NCI-H1694 (cell line): ENCODE data around the gene IL20RA.
A peak's percentile ranks its signal among the peaks of the same experiment; 100 is the strongest.
"Not testable (repeated sequence)": the region's sequence is repeated elsewhere in the genome, so short reads cannot be mapped to it uniquely, and the experiment has no call there.

ENCODE experiments used
- DNase-seq: peaks from one replicate; lab custom pipeline; 2025; lab: John Stamatoyannopoulos, UW

Gene IL20RA

DNA sequence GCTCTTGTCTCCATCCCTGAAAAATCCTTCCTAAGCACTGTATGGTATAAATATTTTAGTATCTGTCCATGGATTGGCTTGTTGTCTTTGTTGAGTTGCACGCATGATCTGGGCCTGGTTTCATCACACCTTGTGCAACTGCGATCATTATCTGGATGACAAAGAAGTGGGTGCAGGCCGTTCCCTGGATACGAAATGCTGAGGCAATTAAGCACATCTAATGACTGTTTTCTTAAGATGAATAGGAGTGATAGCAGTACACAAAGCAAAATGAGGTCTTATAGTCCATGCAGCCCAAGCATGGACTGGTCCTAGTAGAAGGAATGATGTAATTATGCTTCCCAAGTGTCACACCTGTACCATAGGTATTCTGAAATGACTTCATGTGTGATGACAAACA lies 74.8 kb downstream of the IL20RA start:
- no peak for DNase-seq

DNA sequence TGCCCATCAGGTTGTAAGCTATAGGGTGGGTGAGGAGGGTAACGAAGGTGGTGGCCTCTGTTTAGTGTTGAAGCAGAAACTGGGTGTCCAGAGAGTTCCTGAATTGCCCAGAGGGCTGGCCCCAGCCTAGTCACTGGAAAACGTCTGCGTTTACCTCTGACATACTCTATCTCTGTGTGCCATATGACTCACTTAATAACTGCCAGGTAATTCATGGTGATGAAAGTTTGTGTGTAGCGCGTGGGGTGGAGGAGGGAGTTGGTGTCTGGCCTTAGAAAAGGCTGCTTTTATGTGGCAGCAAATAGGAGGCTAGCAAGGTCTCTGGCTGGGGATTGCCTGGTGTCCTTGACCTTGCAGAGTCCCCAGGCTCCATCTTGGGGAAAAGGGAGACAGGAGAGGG lies 75.3 kb downstream of the IL20RA start:
- DNase-seq: no peak

DNA sequence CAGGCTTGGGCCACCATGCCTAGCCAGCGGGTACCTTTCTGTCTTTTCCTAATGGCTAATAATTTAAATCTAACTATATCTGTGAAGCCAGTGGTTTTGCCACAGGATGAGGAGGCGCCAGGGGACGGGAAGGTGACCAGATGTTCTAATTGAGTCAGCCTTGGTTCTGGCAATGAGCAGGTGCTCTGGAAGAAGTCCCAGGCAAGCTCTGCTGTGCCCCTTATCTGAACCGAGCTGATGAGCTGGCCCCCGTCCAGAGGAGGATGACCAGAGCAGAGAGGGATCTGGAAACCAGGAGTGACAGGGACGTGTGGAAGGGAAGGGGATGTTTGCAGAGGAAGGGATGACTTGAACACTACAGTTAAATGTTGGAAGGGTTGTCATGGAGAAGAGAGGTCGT lies 75.9 kb downstream of the IL20RA start:
- no peak for DNase-seq

DNA sequence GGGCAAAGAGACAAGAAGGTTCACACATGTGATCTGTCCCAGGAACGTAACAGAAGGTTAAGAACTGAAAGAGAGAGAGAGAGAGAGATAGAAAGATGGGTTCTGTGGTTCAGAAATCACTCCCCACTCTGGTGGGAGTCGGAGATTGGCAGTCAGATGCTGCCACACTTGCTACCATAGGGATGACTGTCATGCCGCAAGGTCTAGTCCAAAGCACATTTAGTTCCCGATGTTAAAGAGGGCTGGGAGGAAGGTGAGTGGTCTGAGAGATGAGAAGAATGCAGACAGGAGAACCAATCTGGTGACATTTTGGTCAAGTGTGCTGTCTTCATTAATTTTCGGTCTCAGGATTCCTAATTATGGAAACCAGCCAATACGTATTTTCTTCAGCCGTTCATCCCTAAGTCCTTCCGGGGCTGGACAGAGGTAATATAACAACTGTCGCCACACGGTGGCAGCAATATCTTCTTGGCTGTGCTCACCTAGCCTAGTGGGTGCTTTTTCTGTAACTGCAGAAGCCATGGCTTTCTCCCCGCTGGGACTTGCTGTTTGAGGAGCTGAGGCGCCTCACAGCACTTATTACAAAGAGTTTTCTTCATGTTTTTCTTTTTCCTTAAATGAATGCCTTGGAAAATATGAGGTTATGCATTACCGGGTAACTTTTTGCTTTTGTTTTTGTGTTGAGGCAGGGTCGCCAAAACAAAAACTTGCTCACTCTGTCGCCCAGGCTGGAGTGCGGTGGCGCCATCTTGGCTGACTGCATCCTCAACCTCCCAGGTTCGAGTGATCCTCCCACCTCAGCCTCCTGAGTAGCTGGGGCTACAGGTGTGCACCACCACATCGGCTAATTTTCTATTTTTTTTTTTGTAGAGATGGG lies 76.7 kb downstream of the IL20RA start:
- DNase-seq: peak; percentile 61

DNA sequence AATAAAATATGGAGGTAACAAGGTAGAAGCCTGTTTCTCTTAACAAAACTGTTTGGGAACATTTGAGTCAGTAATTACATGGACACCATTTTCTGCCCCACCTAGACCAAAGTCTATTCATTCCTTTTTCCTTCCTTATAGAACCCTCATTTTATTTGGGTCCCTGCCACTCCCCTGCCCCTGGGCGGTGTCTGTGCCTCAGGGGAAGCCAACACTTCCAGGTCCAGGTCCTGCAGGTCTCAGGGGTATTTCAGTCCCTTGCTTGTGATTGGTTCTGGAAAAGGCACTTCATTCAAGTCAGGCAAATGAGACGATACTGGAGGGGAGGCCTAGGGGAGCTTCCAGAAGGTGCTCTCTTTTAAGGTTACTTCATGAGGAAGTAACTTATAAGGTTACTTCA lies 80.4 kb downstream of the IL20RA start:
- DNase-seq: no peak

DNA sequence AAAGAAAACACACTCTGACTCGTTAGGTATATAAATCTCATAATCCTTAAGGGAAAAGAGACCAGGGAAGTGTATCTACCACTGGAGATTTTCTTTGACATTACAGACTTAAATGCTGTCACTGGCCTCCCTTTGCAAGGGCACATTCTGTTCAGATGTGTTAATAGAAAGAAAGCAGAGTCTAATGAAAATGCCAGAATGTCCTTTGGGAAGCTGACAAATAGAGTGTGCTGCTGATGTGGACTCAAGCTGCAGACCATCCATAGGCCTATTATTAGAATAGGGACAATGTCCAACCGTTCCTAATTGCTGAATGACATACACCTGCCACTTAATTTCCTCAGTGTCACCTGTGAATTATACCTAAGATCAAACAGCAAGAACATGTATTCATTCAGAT lies 81.5 kb downstream of the IL20RA start:
- DNase-seq: no peak

DNA sequence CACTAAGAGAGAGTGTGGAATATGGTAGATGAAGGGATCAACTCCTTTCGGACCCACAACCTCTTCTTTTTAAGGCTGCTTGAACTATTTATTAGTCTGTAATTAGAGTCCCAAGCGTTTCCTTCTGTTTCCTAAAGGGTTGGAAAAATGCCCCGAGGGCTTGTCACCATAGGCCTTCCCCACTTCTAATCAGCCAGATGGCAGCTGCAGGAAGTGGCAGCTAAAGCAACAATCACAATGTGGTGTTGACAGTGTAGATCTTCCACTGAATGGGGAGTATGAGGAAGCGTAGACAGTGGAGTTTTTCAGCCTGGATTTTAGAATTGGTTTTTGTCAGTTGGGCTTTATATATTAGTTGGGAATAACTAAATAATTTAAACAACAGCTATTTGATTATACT lies 82.1 kb downstream of the IL20RA start:
- DNase-seq: peak; percentile 82

DNA sequence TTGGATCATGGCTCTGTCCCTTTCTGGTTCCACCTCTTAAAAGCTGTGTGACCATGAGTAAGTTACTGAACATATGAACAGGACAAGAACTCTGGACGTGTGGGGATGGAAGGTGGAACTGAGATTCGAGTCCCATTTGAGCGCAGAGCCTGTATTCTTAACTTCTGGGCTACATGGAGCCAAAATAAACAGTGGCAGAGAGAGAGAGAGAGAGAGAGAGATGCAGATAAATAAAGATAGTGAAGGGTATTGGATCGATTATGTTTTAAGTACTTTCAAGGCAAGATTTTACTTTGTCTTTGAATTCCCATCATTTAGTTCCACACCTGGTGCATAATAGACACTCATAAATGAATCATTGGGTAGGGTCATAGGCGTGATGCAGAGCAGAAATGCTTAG lies 82.9 kb downstream of the IL20RA start:
- no peak for DNase-seq

DNA sequence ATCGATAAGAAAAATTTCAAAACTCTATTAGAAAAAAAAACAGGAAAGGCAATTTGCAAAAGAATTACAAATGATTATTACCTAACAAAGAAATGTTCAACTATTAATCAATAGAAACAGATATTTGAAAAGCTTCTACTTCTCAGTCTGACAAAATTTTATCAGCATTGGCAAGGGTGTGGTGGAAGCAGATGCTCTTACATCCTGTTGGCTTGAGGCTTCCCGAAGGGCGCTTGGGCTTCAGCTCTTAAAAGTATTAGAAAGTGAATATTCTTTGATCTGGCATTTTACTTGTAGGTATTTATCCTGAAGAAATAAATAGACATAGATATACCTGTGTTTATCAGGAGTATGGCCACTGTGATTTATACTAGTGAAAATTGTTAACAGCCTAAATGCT lies 84.0 kb downstream of the IL20RA start:
- DNase-seq: no peak

DNA sequence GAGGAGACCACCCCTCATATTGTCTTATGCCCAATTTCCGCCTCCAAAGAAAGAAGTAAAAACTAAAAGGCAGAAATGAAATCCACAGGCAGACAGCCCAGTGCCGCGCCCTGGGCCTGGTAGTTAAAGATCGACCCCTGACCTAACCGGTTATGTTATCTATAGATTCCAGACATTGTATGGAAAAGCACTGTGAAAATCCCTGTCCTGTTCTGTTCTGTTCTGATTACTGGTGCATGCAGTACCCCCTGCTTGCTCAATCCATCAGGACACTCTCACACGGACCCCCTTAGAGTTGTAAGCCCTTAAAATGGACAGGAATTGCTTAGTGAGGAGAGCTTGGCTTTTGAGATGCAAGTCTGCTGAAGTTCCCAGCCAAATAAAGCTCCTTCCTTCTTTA lies 84.8 kb downstream of the IL20RA start:
- not testable (repeated sequence) for DNase-seq

DNA sequence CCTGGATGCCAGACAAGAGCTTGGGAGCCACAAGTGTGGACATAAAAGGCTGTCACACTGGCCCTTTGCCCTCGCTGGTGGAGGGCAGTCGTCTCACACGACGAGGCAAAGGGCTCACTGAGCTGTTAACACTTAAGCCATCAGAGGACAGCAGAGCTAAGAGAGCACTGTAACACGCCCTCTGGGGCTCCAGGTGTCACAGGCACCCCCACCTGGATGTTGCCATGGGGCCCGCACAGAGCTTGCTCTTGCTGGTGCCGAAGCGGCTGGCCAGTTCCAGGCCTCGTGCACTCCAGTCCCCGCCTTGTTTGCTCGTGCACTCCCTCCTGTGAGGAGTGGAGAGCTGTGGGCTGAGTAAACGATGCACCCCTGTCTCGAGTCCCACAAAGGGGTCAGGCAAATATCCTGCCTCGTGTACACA lies 85.3 kb downstream of the IL20RA start:
- no peak for DNase-seq

DNA sequence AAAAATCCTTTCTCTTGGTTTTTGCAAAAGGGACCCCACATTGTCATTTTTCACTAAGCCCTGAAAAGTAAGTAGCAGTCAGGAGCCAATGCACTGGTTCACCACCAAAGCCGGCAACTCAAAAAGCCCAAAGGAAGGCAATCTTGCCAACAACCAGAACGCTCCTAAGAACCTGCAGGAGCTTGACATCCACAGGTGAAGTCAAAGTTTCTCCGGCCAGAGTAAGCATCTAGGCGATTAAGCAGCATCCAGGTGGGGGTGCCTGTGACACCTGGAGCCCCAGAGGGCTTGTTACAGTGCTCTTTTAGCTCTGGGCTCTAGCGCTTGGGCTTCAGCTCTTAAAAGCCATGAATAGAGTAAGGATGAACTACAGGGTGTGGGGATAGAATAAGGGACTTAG lies 86.6 kb downstream of the IL20RA start:
- DNase-seq: no peak

DNA sequence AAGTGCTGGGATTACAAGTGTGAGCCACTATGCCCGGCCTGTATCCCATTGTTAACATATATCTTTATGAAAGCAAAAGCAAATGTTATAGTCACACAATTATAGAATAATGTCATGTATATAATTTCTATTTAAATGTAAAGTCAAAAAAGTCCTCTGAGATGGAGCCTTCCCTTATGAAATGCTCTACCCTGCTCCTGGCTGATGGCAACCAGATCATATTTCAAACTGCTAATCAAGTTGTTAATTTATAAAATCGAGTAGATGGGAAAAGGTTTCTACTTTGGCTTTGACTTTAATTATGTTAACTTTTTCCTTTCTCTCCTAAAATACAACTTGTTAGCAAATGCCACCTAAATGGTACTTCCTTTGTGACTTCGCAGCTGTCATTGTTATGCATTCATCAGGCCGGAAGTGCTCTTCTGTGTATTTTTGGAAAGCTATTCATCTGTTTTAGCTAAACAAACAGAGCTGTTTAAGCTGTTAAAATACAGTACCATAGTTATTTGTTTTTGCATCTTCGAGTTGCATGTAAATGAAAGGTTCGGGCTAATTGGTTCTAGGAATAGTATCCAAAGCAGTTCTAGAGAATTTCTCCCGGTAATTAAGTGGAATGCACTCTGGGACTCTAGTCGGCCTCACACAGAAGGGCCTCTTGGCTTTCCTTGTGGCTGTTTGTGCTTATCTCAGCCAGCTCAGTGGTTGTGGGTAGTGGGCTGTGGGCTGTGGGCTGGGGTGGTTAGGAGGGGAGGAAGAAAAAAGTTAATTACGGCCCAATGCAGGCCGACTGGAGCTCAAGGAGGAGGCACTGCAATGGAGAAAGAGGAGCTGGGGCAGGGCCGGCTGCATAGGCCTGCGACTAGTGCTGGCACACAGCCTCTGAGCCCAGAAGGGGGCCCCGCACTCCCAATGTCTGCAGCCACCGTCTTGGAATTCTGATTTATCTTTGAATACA lies 87.9 kb downstream of the IL20RA start:
- DNase-seq: no peak

DNA sequence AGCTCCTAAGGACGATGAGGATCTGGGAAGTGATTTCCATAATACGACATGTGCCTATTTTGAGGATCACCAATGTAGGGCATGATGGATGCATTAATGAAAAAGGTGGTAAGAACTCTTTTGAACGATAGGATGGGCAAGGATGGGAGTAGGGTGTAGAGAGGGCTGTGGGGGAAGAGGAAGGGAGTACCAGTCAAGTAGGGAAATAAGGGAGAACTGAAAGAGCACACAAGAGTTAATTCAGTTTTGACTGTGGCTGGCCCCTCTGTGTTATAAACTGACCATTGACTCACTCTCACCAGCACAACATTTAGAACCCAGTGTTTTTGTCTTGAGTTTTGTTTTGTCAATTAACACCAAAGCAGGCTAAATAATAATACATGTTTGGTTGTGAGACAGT lies 89.6 kb downstream of the IL20RA start:
- no peak for DNase-seq

DNA sequence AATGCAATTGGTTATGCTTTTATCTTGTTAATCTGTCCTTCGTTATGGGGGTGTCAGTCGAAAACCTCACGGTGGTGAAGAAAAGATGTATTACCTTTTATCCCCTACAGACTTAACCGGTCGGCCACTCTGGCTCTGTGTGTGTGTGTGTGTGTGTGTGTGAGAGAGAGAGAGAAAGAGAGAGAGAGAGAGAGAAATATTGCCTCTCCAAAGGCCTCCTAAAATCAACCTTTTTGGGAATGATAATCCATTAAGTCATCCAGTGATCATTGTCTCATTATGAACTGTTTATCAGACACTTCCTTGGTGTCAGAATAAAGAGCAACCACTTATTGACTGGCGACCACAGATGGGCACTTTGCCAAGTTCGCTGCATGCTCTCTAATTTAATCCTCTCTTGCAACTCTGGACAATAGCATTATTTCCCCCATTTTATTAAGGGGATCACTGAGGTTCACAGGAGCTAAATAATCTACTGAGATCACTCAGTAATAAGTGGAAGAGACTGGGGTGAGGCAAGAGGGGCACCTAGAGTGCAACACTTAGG lies 92.0 kb downstream of the IL20RA start:
- no peak for DNase-seq

DNA sequence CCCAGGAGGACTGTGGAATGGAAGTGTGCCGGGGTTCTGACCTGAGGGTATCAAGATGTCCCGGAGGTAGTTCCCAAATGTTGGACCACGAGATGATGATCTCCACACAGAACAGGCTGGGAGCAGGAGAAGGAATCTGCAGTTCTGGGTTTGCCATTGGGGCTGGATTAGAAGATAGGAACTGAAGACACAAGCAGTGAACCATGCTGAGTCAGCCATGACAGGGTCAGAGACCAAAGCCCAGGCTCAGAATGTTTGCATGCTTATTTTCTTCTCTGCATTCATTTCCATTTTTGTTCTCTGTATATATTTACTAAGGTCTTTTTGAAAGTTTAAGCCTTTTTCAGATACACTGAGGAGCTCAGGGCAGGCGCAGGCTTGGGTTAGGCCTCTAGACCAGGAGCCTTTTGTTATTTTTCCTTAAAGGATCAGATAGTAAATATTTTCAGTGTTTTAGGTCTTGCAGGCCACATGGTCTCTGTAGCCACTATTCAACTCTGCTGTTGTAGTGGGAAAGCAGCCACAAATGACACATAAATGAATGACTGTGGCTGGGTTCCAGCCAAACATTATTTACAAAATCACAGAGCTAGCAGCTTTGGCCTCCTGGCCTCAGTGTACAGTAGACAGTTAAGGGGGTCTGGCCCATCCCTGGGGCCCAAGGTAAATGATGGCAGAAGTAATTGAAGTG lies 94.2 kb downstream of the IL20RA start:
- DNase-seq: no peak
